ENCODE results near the gene SNX6. TPM values are rescaled to one million over a fixed set of nuclear protein-coding genes. Genes with fewer than 3 reads are reported as not detected.
A peak's percentile ranks its signal among the peaks of the same experiment; 100 is the strongest.

The SNX6 gene
- total and polyA plus RNA-seq, 7 experiments from 2014 or later, result 56.6 to 114 (median 63.7) TPM

- ChIA-PET CTCF (no interaction called here), POLR2A (interaction anchor here (1.7 kb wide), 1 partner anchor 775 kb away, joined by 6 read pairs; the partner anchor contains the start of gene NFKBIA)
- Histone ChIP-seq H3K27ac (ENCODE audit: low read depth, low read length) (peak overlapping the region; percentile 98), H3K4me1 (ENCODE audit: control insufficient read depth in 2 of 2, insufficient read depth in 2 of 2, low read length in 2 of 2) (peaks cover 17 to 20% of the 10 kb centered on the region in 2 donors), H3K36me3 (ENCODE audit: control insufficient read depth in 2 of 3, insufficient read depth in 3 of 3, low read length in 3 of 3) (peaks cover 0 to 6% (median 0%) of the 10 kb centered on the region in 3 experiments), H3K27me3 (ENCODE audit: control insufficient read depth in 2 of 2, insufficient read depth in 2 of 2, low read length in 2 of 2) (no peaks in the 10 kb centered on the region), H3K9me3 (ENCODE audit: control insufficient read depth in 2 of 3, low read length in 3 of 3) (no peaks in the 10 kb centered on the region), H3K4me3 (ENCODE audit: low read length) (peak overlapping the region; percentile 72)
- DNase-seq (peak in 2 of 9 donors; percentile 1 to 3), ATAC-seq (no peak)
- H3K4me3 Mint-ChIP-seq, result peak overlapping the region; percentile 89 to 100 (median 98)
- peaks cover 0 to 2% (median 0%) of the 10 kb centered on the region in 11 donors for H3K9me3 Mint-ChIP-seq
- intact Hi-C loops (cut with micrococcal nuclease), result loop anchor here in 1 of 2 donors (1.0 kb wide), 1 partner anchor 417 kb away; the partner anchor contains the start of gene FAM177A1
- peaks cover 0 to 8% (median 0%) of the 10 kb centered on the region in 5 donors for H3K36me3 Mint-ChIP-seq
- H3K27me3 Mint-ChIP-seq, result peaks cover 0 to 13% (median 0%) of the 10 kb centered on the region in 5 donors
- H3K4me1 Mint-ChIP-seq, result peaks cover 6 to 52% (median 32%) of the 10 kb centered on the region in 7 donors
- peak overlapping the region; percentile 92 to 97 (median 96) for H3K27ac Mint-ChIP-seq
Measured at GRCh38 chr14:34629344-34629656, 648 bp downstream of the SNX6 start.

- peak overlapping the region; percentile 72 for H3K4me3 ChIP-seq (ENCODE audit: low read length)
- no peaks in the 10 kb centered on the region for H3K9me3 ChIP-seq (ENCODE audit: control insufficient read depth in 2 of 3, low read length in 3 of 3)
- peak overlapping the region; percentile 92 to 97 (median 96) for H3K27ac Mint-ChIP-seq
- H3K36me3 ChIP-seq (ENCODE audit: control insufficient read depth in 2 of 3, insufficient read depth in 3 of 3, low read length in 3 of 3), result peaks cover 0 to 9% (median 0%) of the 10 kb centered on the region in 3 experiments
- no peaks in the 10 kb centered on the region for H3K27me3 ChIP-seq (ENCODE audit: control insufficient read depth in 2 of 2, insufficient read depth in 2 of 2, low read length in 2 of 2)
- peaks cover 6 to 53% (median 33%) of the 10 kb centered on the region in 7 donors for H3K4me1 Mint-ChIP-seq
- peak overlapping the region; percentile 98 for H3K27ac ChIP-seq (ENCODE audit: low read depth, low read length)
- ATAC-seq, result no peak
- H3K4me1 ChIP-seq (ENCODE audit: control insufficient read depth in 2 of 2, insufficient read depth in 2 of 2, low read length in 2 of 2), result peaks cover 17 to 20% of the 10 kb centered on the region in 2 donors
- ChIA-PET POLR2A (interaction anchor here (0.7 kb wide), 1 partner anchor 11 kb away, joined by 3 read pairs; no protein-coding TSS in a partner anchor), CTCF (no interaction called here)
- H3K4me3 Mint-ChIP-seq, result peak overlapping the region; percentile 89 to 100 (median 98)
- peak in 4 of 9 donors; percentile 2 to 48 (median 16) for DNase-seq
- intact Hi-C loops (cut with micrococcal nuclease), result loop anchor here in 1 of 2 donors (1.0 kb wide), 1 partner anchor 418 kb away; the partner anchor contains the start of gene FAM177A1
- peaks cover 0 to 8% (median 0%) of the 10 kb centered on the region in 5 donors for H3K36me3 Mint-ChIP-seq
- H3K9me3 Mint-ChIP-seq, result peaks cover 0 to 2% (median 0%) of the 10 kb centered on the region in 11 donors
- peaks cover 0 to 8% (median 0%) of the 10 kb centered on the region in 5 donors for H3K27me3 Mint-ChIP-seq
Measured at GRCh38 chr14:34628681-34629135, 1.2 kb downstream of the SNX6 start.

GRCh38 chr14:34623506-34623905 lies 6.4 kb downstream of the SNX6 start:
- H3K27ac Mint-ChIP-seq, result peak overlapping the region in 3 of 9 donors; percentile 11 to 79 (median 35)
- ATAC-seq, result no peak
- ChIA-PET CTCF (interaction anchor here (1.0 kb wide), 1 partner anchor 8 kb away, joined by 3 read pairs; no protein-coding TSS in a partner anchor), POLR2A (no interaction called here)
- H3K36me3 Mint-ChIP-seq, result peaks cover 4 to 31% (median 21%) of the 10 kb centered on the region in 5 donors
- H3K27me3 ChIP-seq (ENCODE audit: control insufficient read depth in 2 of 2, insufficient read depth in 2 of 2, low read length in 2 of 2), result no peaks in the 10 kb centered on the region
- H3K9me3 Mint-ChIP-seq, result no peaks in the 10 kb centered on the region
- no peak overlapping the region for H3K4me3 ChIP-seq (ENCODE audit: low read length)
- peaks cover 0 to 28% (median 10%) of the 10 kb centered on the region in 3 experiments for H3K36me3 ChIP-seq (ENCODE audit: control insufficient read depth in 2 of 3, insufficient read depth in 3 of 3, low read length in 3 of 3)
- no peaks in the 10 kb centered on the region for H3K9me3 ChIP-seq (ENCODE audit: control insufficient read depth in 2 of 3, low read length in 3 of 3)
- peaks cover 7 to 13% of the 10 kb centered on the region in 2 donors for H3K4me1 ChIP-seq (ENCODE audit: control insufficient read depth in 2 of 2, insufficient read depth in 2 of 2, low read length in 2 of 2)
- intact Hi-C loops (cut with micrococcal nuclease), result no loop called here
- no peaks in the 10 kb centered on the region for H3K27me3 Mint-ChIP-seq
- no peak overlapping the region for H3K4me3 Mint-ChIP-seq
- H3K27ac ChIP-seq (ENCODE audit: low read depth, low read length), result no peak overlapping the region
- no peak for DNase-seq
- peaks cover 20 to 71% (median 59%) of the 10 kb centered on the region in 7 donors for H3K4me1 Mint-ChIP-seq

- no peak overlapping the region for H3K27ac ChIP-seq (ENCODE audit: low read depth, low read length)
- H3K4me3 ChIP-seq (ENCODE audit: low read length), result no peak overlapping the region
- H3K4me3 Mint-ChIP-seq, result no peak overlapping the region
- no peaks in the 10 kb centered on the region for H3K9me3 Mint-ChIP-seq
- no peaks in the 10 kb centered on the region for H3K9me3 ChIP-seq (ENCODE audit: control insufficient read depth in 2 of 3, low read length in 3 of 3)
- ChIA-PET POLR2A (interaction anchor here (1.2 kb wide), 1 partner anchor 9 kb away, joined by 4 read pairs; the partner anchor contains the start of gene SNX6), CTCF (interaction anchor here (0.8 kb wide), 1 partner anchor 156 kb away, joined by 3 read pairs; no protein-coding TSS in a partner anchor)
- H3K36me3 Mint-ChIP-seq, result peaks cover 4 to 37% (median 26%) of the 10 kb centered on the region in 5 donors
- H3K27ac Mint-ChIP-seq, result peak overlapping the region in 6 of 9 donors; percentile 0 to 64 (median 44)
- H3K27me3 ChIP-seq (ENCODE audit: control insufficient read depth in 2 of 2, insufficient read depth in 2 of 2, low read length in 2 of 2), result no peaks in the 10 kb centered on the region
- peaks cover 0 to 33% (median 10%) of the 10 kb centered on the region in 3 experiments for H3K36me3 ChIP-seq (ENCODE audit: control insufficient read depth in 2 of 3, insufficient read depth in 3 of 3, low read length in 3 of 3)
- peaks cover 0 to 7% of the 10 kb centered on the region in 2 donors for H3K4me1 ChIP-seq (ENCODE audit: control insufficient read depth in 2 of 2, insufficient read depth in 2 of 2, low read length in 2 of 2)
- intact Hi-C loops (cut with micrococcal nuclease), result no loop called here
- ATAC-seq, result no peak
- H3K4me1 Mint-ChIP-seq, result peaks cover 20 to 66% (median 58%) of the 10 kb centered on the region in 7 donors
- H3K27me3 Mint-ChIP-seq, result no peaks in the 10 kb centered on the region
- DNase-seq, result no peak
Measured at GRCh38 chr14:34620839-34621238, 9.1 kb downstream of the SNX6 start.

GRCh38 chr14:34620115-34620514 lies 9.8 kb downstream of the SNX6 start:
- H3K4me1 Mint-ChIP-seq, result peaks cover 26 to 67% (median 60%) of the 10 kb centered on the region in 7 donors
- peaks cover 4 to 37% (median 26%) of the 10 kb centered on the region in 5 donors for H3K36me3 Mint-ChIP-seq
- H3K27me3 Mint-ChIP-seq, result no peaks in the 10 kb centered on the region
- DNase-seq (no peak), ATAC-seq (no peak)
- H3K27me3 ChIP-seq (ENCODE audit: control insufficient read depth in 2 of 2, insufficient read depth in 2 of 2, low read length in 2 of 2), result no peaks in the 10 kb centered on the region
- intact Hi-C loops (cut with micrococcal nuclease), result no loop called here
- no peak overlapping the region for H3K27ac ChIP-seq (ENCODE audit: low read depth, low read length)
- no peaks in the 10 kb centered on the region for H3K9me3 ChIP-seq (ENCODE audit: control insufficient read depth in 2 of 3, low read length in 3 of 3)
- no peaks in the 10 kb centered on the region for H3K9me3 Mint-ChIP-seq
- peaks cover 2 to 7% of the 10 kb centered on the region in 2 donors for H3K4me1 ChIP-seq (ENCODE audit: control insufficient read depth in 2 of 2, insufficient read depth in 2 of 2, low read length in 2 of 2)
- peak overlapping the region in 6 of 9 donors; percentile 10 to 84 (median 68) for H3K27ac Mint-ChIP-seq
- no peak overlapping the region for H3K4me3 ChIP-seq (ENCODE audit: low read length)
- peaks cover 0 to 33% (median 10%) of the 10 kb centered on the region in 3 experiments for H3K36me3 ChIP-seq (ENCODE audit: control insufficient read depth in 2 of 3, insufficient read depth in 3 of 3, low read length in 3 of 3)
- CTCF ChIA-PET, result no interaction called here
- H3K4me3 Mint-ChIP-seq, result peak overlapping the region in 1 of 10 donors; percentile 10
- POLR2A ChIA-PET, result interaction anchor here (1.2 kb wide), 1 partner anchor 10 kb away, joined by 4 read pairs; the partner anchor contains the start of gene SNX6

GRCh38 chr14:34619471-34619870 lies 10.5 kb downstream of the SNX6 start:
- Mint-ChIP-seq H3K27me3 (no peaks in the 10 kb centered on the region), H3K9me3 (no peaks in the 10 kb centered on the region), H3K36me3 (peaks cover 4 to 43% (median 24%) of the 10 kb centered on the region in 5 donors), H3K4me1 (peaks cover 33 to 69% (median 61%) of the 10 kb centered on the region in 7 donors), H3K27ac (peak overlapping the region in 5 of 9 donors; percentile 22 to 84 (median 70)), H3K4me3 (peak overlapping the region in 1 of 10 donors; percentile 10)
- Histone ChIP-seq H3K4me1 (ENCODE audit: control insufficient read depth in 2 of 2, insufficient read depth in 2 of 2, low read length in 2 of 2) (peaks cover 5 to 7% of the 10 kb centered on the region in 2 donors), H3K36me3 (ENCODE audit: control insufficient read depth in 2 of 3, insufficient read depth in 3 of 3, low read length in 3 of 3) (peaks cover 0 to 33% (median 10%) of the 10 kb centered on the region in 3 experiments), H3K4me3 (ENCODE audit: low read length) (no peak overlapping the region), H3K27me3 (ENCODE audit: control insufficient read depth in 2 of 2, insufficient read depth in 2 of 2, low read length in 2 of 2) (no peaks in the 10 kb centered on the region), H3K27ac (ENCODE audit: low read depth, low read length) (no peak overlapping the region), H3K9me3 (ENCODE audit: control insufficient read depth in 2 of 3, low read length in 3 of 3) (no peaks in the 10 kb centered on the region)
- ChIA-PET CTCF (interaction anchor here (0.6 kb wide), 1 partner anchor 89 kb away, joined by 3 read pairs; no protein-coding TSS in a partner anchor), POLR2A (no interaction called here)
- DNase-seq, result no peak
- ATAC-seq, result no peak
- intact Hi-C loops (cut with micrococcal nuclease), result no loop called here
